Uterus (tissue), 4 donors: ENCODE results near the gene RAC3. TPM values are rescaled to one million over a fixed set of nuclear protein-coding genes. Genes with fewer than 3 reads are reported as not detected.

Experiments
- DNase-seq, 2 donors: peaks; one replicate each; pipeline ENCODE4 v3.0.0-alpha.2; 2019 to 2020
- H3K27ac ChIP-seq, 2 donors: fragments of 200-600 bp; sonication (generic); 1 replicate in 1 of 2; 2 replicates in 1 of 2; pipeline ENCODE4 v1.5.1; 2016 to 2018
- H3K27me3 ChIP-seq, 2 donors: fragments of 200-600 bp; sonication (generic); one replicate each; pipeline ENCODE4 v1.5.1; 2018 to 2019; ENCODE audit warnings: control low read depth in 1 of 2
- H3K36me3 ChIP-seq, 2 donors: fragments of 200-600 bp; sonication (generic); one replicate each; pipeline ENCODE4 v1.5.1; 2019; ENCODE audit warnings: control low read depth in 1 of 2
- H3K4me1 ChIP-seq, 2 donors: fragments of 200-600 bp; sonication (generic); one replicate each; pipeline ENCODE4 v1.5.1; 2018 to 2019; ENCODE audit warnings: control low read depth in 1 of 2
- H3K4me3 ChIP-seq, 2 donors: fragments of 200-600 bp; sonication (generic); 1 replicate in 1 of 2; 2 replicates in 1 of 2; pipeline ENCODE4 v1.5.1; 2018 to 2019; ENCODE audit warnings: mild to moderate bottlenecking in 1 of 2
- H3K9me3 ChIP-seq, 2 donors: fragments of 200-600 bp; sonication (generic); one replicate each; pipeline ENCODE4 v1.5.1; 2019; ENCODE audit warnings: control low read depth in 1 of 2
- CTCF ChIP-seq, 4 experiments: fragments of 200-600 bp in 2 of 4; fragments of 450-650 bp in 2 of 4; sonication (generic) in 2 of 4; IDR thresholded peaks; one replicate each; pipeline ENCODE4 v1.5.1; 2016 to 2019; ENCODE audit warnings: antibody characterized with exemption in 4 of 4, mild to moderate bottlenecking in 2 of 4, moderate library complexity in 1 of 4
- POLR2A ChIP-seq, 2 donors: fragments of 450-650 bp; IDR thresholded peaks; one replicate each; pipeline ENCODE4 v1.6.1; 2016; ENCODE audit warnings: antibody characterized with exemption in 2 of 2, mild to moderate bottlenecking in 1 of 2, moderate library complexity in 1 of 2
- intact Hi-C: fragments of 100-400 bp; cut with DNase I; formaldehyde crosslinking; loops from one replicate; pipeline ENCODE4 v1.15.1; 2023; ENCODE audit warnings: low total_unique reads
- total RNA-seq, 4 donors: library from RNA; depleted of rRNA in 3 of 4; stranded (reverse); fragments of >200 nt in 3 of 4; gene quantifications; one replicate each; pipeline versions ENCODE4 v1.1.0 to v1.2.4, GENCODE V29; 2014 to 2023
- donor health status: DM: yes; HTN: yes; CAD: no.

RAC3 gene
- total RNA-seq, 4 donors from 2014 or later = 0.91 to 8.4 TPM; not detected in 2

GRCh38 chr17:82016875-82017459 is 14.5 kb upstream of the RAC3 start:
- H3K27ac ChIP-seq = no peak overlapping the region
- peaks cover 0 to 8% of the 10 kb centered on the region in 2 donors for H3K4me1 ChIP-seq
- DNase-seq = no peak
- H3K9me3 ChIP-seq = no peaks in the 10 kb centered on the region
- intact Hi-C loops = loop anchor here (5.0 kb wide), 1 partner anchor 55 kb away; the partner anchor contains the start of gene NOTUM
- no peaks in the 10 kb centered on the region for H3K27me3 ChIP-seq
- no peak overlapping the region for H3K4me3 ChIP-seq
- TF ChIP-seq POLR2A (IDR thresholded peaks at IDR 0.05) (no peak), CTCF (IDR thresholded peaks at IDR 0.05) (no peak)
- H3K36me3 ChIP-seq = no peaks in the 10 kb centered on the region

- H3K36me3 ChIP-seq = no peaks in the 10 kb centered on the region
- DNase-seq = no peak
- H3K27ac ChIP-seq = no peak overlapping the region
- TF ChIP-seq CTCF (IDR thresholded peaks at IDR 0.05) (no peak), POLR2A (IDR thresholded peaks at IDR 0.05) (no peak)
- no peaks in the 10 kb centered on the region for H3K27me3 ChIP-seq
- intact Hi-C loops = loop anchor here (5.0 kb wide), 1 partner anchor 55 kb away; the partner anchor contains the start of gene NOTUM
- no peaks in the 10 kb centered on the region for H3K9me3 ChIP-seq
- peaks cover 0 to 12% of the 10 kb centered on the region in 2 donors for H3K4me1 ChIP-seq
- no peak overlapping the region for H3K4me3 ChIP-seq
Observed at GRCh38 chr17:82017612-82018151, 13.8 kb upstream of the RAC3 start.

- Histone ChIP-seq H3K27ac (no peak overlapping the region), H3K36me3 (no peaks in the 10 kb centered on the region), H3K4me1 (peaks cover 0 to 12% of the 10 kb centered on the region in 2 donors), H3K27me3 (no peaks in the 10 kb centered on the region), H3K9me3 (no peaks in the 10 kb centered on the region), H3K4me3 (no peak overlapping the region)
- intact Hi-C loops = loop anchor here (5.0 kb wide), 1 partner anchor 56 kb away; the partner anchor contains the start of gene NOTUM
- no peak for TF ChIP-seq CTCF (IDR thresholded peaks at IDR 0.05)
- no peak for TF ChIP-seq POLR2A (IDR thresholded peaks at IDR 0.05)
- DNase-seq = no peak
Observed at GRCh38 chr17:82018152-82018988, 13.1 kb upstream of the RAC3 start.

- intact Hi-C loops = loop anchor here (5.0 kb wide), 1 partner anchor 57 kb away; the partner anchor contains the start of gene NOTUM
- TF ChIP-seq POLR2A (IDR thresholded peaks at IDR 0.05) (no peak), CTCF (IDR thresholded peaks at IDR 0.05) (no peak)
- no peaks in the 10 kb centered on the region for H3K36me3 ChIP-seq
- no peaks in the 10 kb centered on the region for H3K9me3 ChIP-seq
- peaks cover 0 to 19% of the 10 kb centered on the region in 2 donors for H3K4me1 ChIP-seq
- no peaks in the 10 kb centered on the region for H3K27me3 ChIP-seq
- no peak for DNase-seq
- H3K27ac ChIP-seq = no peak overlapping the region
- no peak overlapping the region for H3K4me3 ChIP-seq
Observed at GRCh38 chr17:82018989-82019689, 12.3 kb upstream of the RAC3 start.
